Measurements from ENCODE around the gene PTK6. TPM values are rescaled to one million over a fixed set of nuclear protein-coding genes. Genes with fewer than 3 reads are reported as not detected.

PTK6 gene
- total and polyA plus RNA-seq, 2 of the 13 experiments (the other 11 are each of a cell fraction or from before 2014, with no cell fraction given): 0.08 TPM; not detected in 1

GRCh38 chr20:63563225-63563935 lies 26.2 kb upstream of the PTK6 start:
- in situ Hi-C loops (cut with HindIII; ENCODE audit: extremely low pct_ligation_motif_present, low pct_unique_long_range_greater_than_20kb): no loop called here
- WGBS (ENCODE audit: low lambda C conversion rate): 95% methylated on average over 43 of the region's 55 CpGs
- POLR2A ChIA-PET: no interaction called here
- Histone ChIP-seq H3K4me2 (ENCODE audit: low read depth, low read length) (no peak overlapping the region), H3K79me2 (ENCODE audit: insufficient read depth, low read length) (no peaks in the 10 kb centered on the region), H2AFZ (ENCODE audit: low read length) (no peak overlapping the region), H3K4me1 (ENCODE audit: insufficient read depth, low read length) (peaks cover 6% of the 10 kb centered on the region), H3K36me3 (replicated peaks in 1 of 2; ENCODE audit: control insufficient read depth in 1 of 2, insufficient read depth in 2 of 2, low read length in 2 of 2) (no peaks in the 10 kb centered on the region; a peak in 1 of 5 replicates), H3K27ac (ENCODE audit: extremely low read length, insufficient read depth, low read length) (no peak overlapping the region), H3K27me3 (ENCODE audit: control insufficient read depth in 1 of 2, insufficient read depth in 2 of 2, low read length in 2 of 2) (no peaks in the 10 kb centered on the region), H3K9ac (ENCODE audit: insufficient read depth, low read depth, low read length) (no peak overlapping the region), H3K4me3 (replicated peaks in 1 of 3; ENCODE audit: insufficient read depth in 1 of 3, low read depth in 2 of 3, low read length in 3 of 3) (no peak overlapping the region), H4K20me1 (ENCODE audit: insufficient read depth, low read length) (no peaks in the 10 kb centered on the region; the same call in 1 of the 2 replicates), H3K9me3 (ENCODE audit: low read length) (no peaks in the 10 kb centered on the region)
- no peak for ATAC-seq
- CTCF ChIA-PET (ENCODE audit: low intra/inter-chr PET ratio, low total read pairs): no interaction called here
- no peak for DNase-seq (ENCODE audit: low spot score)
- no TSS peak for BruUV-seq (replicated peaks)
- no peak for TF ChIP-seq ZNF143 (CRISPR knock-in tag; IDR thresholded peaks at IDR 0.05)
- no peak for TF ChIP-seq TBX2 (CRISPR knock-in tag; IDR thresholded peaks at IDR 0.05; ENCODE audit: borderline replicate concordance)
- TF ChIP-seq ZNF691 (CRISPR knock-in tag; IDR thresholded peaks at IDR 0.05; ENCODE audit: borderline replicate concordance, low read depth): no peak
- TF ChIP-seq NFAT5 (CRISPR knock-in tag; IDR thresholded peaks at IDR 0.05): no peak
- intact Hi-C loops (cut with micrococcal nuclease; ENCODE audit: unreplicated experiment): no loop called here
- no peak for FAIRE-seq

Measured in HepG2 (cell line).